H1 (cell line): ENCODE results near the gene PIK3R1. TPM values are rescaled to one million over a fixed set of nuclear protein-coding genes. Genes with fewer than 3 reads are reported as not detected.
A peak's percentile ranks its signal among the peaks of the same experiment; 100 is the strongest.

ENCODE experiments used
- CTCF ChIA-PET: fragments of 300-600 bp; sonication (Branson Sonifier 250); formaldehyde crosslinking; loops from one replicate; lab custom pipeline; 2021; ENCODE audit not compliant: partially characterized antibody; lab: Charles Lee
- POLR2A ChIA-PET: fragments of 300-600 bp; sonication (Branson Sonifier 250); formaldehyde crosslinking; loops from one replicate; lab custom pipeline; 2021; ENCODE audit warnings: inconsistent platforms; ENCODE audit not compliant: partially characterized antibody; lab: Charles Lee
- DNase-seq, 2 experiments: peaks; one replicate each; pipeline versions ENCODE4 v3.0.0 to v3.0.0-alpha.2; 2010 to 2022; ENCODE audit warnings: low spot score in 2 of 2, low read depth in 1 of 2, mixed read lengths in 1 of 2
- FAIRE-seq: peaks from 2 replicates; lab custom pipeline; 2011; peaks lifted over from hg19 to GRCh38; lab: Jason Lieb, UNC
- H2AFZ ChIP-seq: 2 replicates; pipeline ENCODE4 v1.8.1; 2012; ENCODE audit warnings: low read length, inconsistent platforms
- H2AK5ac ChIP-seq: 2 replicates; pipeline ENCODE4 v1.6.1; 2013; ENCODE audit warnings: low read depth, low read length
- H2BK120ac ChIP-seq: replicated peaks from 2 replicates; pipeline ENCODE3; 2013; ENCODE audit warnings: low read depth, low read length, inconsistent platforms
- H2BK12ac ChIP-seq: 2 replicates; pipeline ENCODE4 v1.6.1; 2013; ENCODE audit warnings: low read depth, low read length
- H2BK15ac ChIP-seq: 2 replicates; pipeline ENCODE4 v1.6.1; 2013; ENCODE audit warnings: low read length
- H2BK20ac ChIP-seq: 2 replicates; pipeline ENCODE4 v1.6.1; 2013; ENCODE audit warnings: low read length
- H2BK5ac ChIP-seq: 2 replicates; pipeline ENCODE4 v1.6.1; 2013; ENCODE audit warnings: low read depth, low read length
- H3K14ac ChIP-seq: 2 replicates; pipeline ENCODE4 v1.6.1; 2013; ENCODE audit warnings: inconsistent platforms; ENCODE audit not compliant: insufficient read length
- H3K18ac ChIP-seq: 2 replicates; pipeline ENCODE4 v1.6.1; 2013; ENCODE audit warnings: low read length; ENCODE audit errors: extremely low read depth
- H3K23ac ChIP-seq: 2 replicates; pipeline ENCODE4 v1.6.1; 2013; ENCODE audit warnings: inconsistent platforms; ENCODE audit not compliant: insufficient read length
- H3K23me2 ChIP-seq: 2 replicates; pipeline ENCODE4 v1.6.1; 2013; ENCODE audit warnings: low read depth, low read length
- H3K27ac ChIP-seq: 2 replicates; pipeline ENCODE4 v1.6.1; 2011; ENCODE audit warnings: low read depth, low read length, inconsistent platforms
- H3K27me3 ChIP-seq, 4 experiments: replicated peaks in 1 of 4; 1 replicate in 1 of 4; 2 replicates in 3 of 4; pipeline versions ENCODE4 v1.6.1 to v1.8.1; 2011 to 2013; ENCODE audit warnings: low read length in 3 of 4, mild to moderate bottlenecking in 3 of 4, inconsistent platforms in 2 of 4, mixed read lengths in 2 of 4, moderate library complexity in 1 of 4; ENCODE audit not compliant: control insufficient read depth in 3 of 4, insufficient read depth in 3 of 4; ENCODE audit errors: extremely low read depth in 1 of 4
- H3K36me3 ChIP-seq, 4 experiments: 2 replicates each; pipeline versions ENCODE4 v1.6.1 to v1.8.1; 2011 to 2013; ENCODE audit warnings: mild to moderate bottlenecking in 4 of 4, low read length in 3 of 4, moderate library complexity in 2 of 4, control low read depth in 1 of 4, inconsistent platforms in 1 of 4; ENCODE audit not compliant: insufficient read depth in 4 of 4, control insufficient read depth in 2 of 4
- H3K4ac ChIP-seq: replicated peaks from 2 replicates; pipeline ENCODE3; 2013; ENCODE audit warnings: low read length, low read depth, mixed read lengths, inconsistent platforms; ENCODE audit not compliant: insufficient read length
- H3K4me1 ChIP-seq, 4 experiments: replicated peaks in 1 of 4; 1 replicate in 1 of 4; 2 replicates in 3 of 4; pipeline versions ENCODE4 v1.6.1 to v1.8.1; 2011 to 2013; ENCODE audit warnings: low read length in 3 of 4, inconsistent platforms in 2 of 4, mixed read lengths in 1 of 4; ENCODE audit not compliant: insufficient read depth in 4 of 4, control insufficient read depth in 3 of 4
- H3K4me2 ChIP-seq, 2 experiments: 2 replicates each; pipeline versions ENCODE4 v1.6.1 to v1.8.1; 2011 to 2013; ENCODE audit warnings: low read depth in 2 of 2, low read length in 2 of 2, control low read depth in 1 of 2, inconsistent platforms in 1 of 2, mild to moderate bottlenecking in 1 of 2; ENCODE audit not compliant: insufficient read depth in 1 of 2
- H3K4me3 ChIP-seq, 4 experiments: fragments of 200-600, 300-600 bp in 1 of 4; sonication (generic), shearing (Covaris generic), sonication (Bioruptor Twin) in 1 of 4; 2 replicates each; pipeline versions ENCODE4 v1.5.1 to v1.8.1; 2011 to 2016; ENCODE audit warnings: low read length in 4 of 4, low read depth in 3 of 4, control low read depth in 2 of 4, inconsistent platforms in 2 of 4, mild to moderate bottlenecking in 2 of 4, mixed read lengths in 1 of 4, moderate library complexity in 1 of 4; ENCODE audit not compliant: insufficient read depth in 2 of 4; ENCODE audit errors: extremely low read depth in 1 of 4
- H3K56ac ChIP-seq: replicated peaks from 2 replicates; pipeline ENCODE3; 2013; ENCODE audit warnings: low read depth, mild to moderate bottlenecking, mixed read lengths, low read length, inconsistent platforms; ENCODE audit not compliant: insufficient read length
- H3K79me1 ChIP-seq: 2 replicates; pipeline ENCODE4 v1.6.1; 2013; ENCODE audit warnings: low read depth, low read length, control low read depth
- H3K79me2 ChIP-seq, 2 experiments: 2 replicates each; pipeline versions ENCODE4 v1.6.1 to v1.8.1; 2012 to 2013; ENCODE audit warnings: low read length in 2 of 2, mild to moderate bottlenecking in 2 of 2, inconsistent platforms in 1 of 2; ENCODE audit not compliant: insufficient read depth in 2 of 2, control insufficient read depth in 1 of 2
- H3K9ac ChIP-seq, 4 experiments: replicated peaks in 1 of 4; 1 replicate in 1 of 4; 2 replicates in 3 of 4; pipeline versions ENCODE4 v1.6.1 to v1.8.1; 2011 to 2013; ENCODE audit warnings: low read depth in 3 of 4, low read length in 3 of 4, control low read depth in 2 of 4, mild to moderate bottlenecking in 2 of 4, moderate library complexity in 2 of 4, inconsistent platforms in 1 of 4; ENCODE audit errors: extremely low read depth in 1 of 4
- H3K9me3 ChIP-seq, 2 experiments: 2 replicates each; pipeline versions ENCODE4 v1.6.1 to v1.8.1; 2012 to 2013; ENCODE audit warnings: mild to moderate bottlenecking in 2 of 2, moderate library complexity in 2 of 2, control low read depth in 1 of 2, inconsistent platforms in 1 of 2, low read depth in 1 of 2, low read length in 1 of 2, mixed read lengths in 1 of 2; ENCODE audit not compliant: insufficient read depth in 2 of 2
- H4K20me1 ChIP-seq, 2 experiments: replicated peaks in 1 of 2; 2 replicates each; pipeline versions ENCODE3 to v1.8.1; 2011 to 2013; ENCODE audit warnings: inconsistent platforms in 2 of 2, low read length in 2 of 2, mild to moderate bottlenecking in 1 of 2; ENCODE audit not compliant: insufficient read depth in 2 of 2, control insufficient read depth in 1 of 2
- H4K5ac ChIP-seq: 2 replicates; pipeline ENCODE4 v1.6.1; 2013; ENCODE audit warnings: low read length, low read depth, mixed read lengths, inconsistent platforms; ENCODE audit not compliant: insufficient read length
- H4K8ac ChIP-seq: 2 replicates; pipeline ENCODE4 v1.8.0; 2013; ENCODE audit warnings: mild to moderate bottlenecking, moderate library complexity, low read length, inconsistent platforms; ENCODE audit not compliant: insufficient read depth; ENCODE audit errors: extremely low read depth
- H4K91ac ChIP-seq: replicated peaks from 2 replicates; pipeline ENCODE3; 2013; ENCODE audit warnings: low read length, mixed read lengths, inconsistent platforms; ENCODE audit not compliant: insufficient read length
- POLR2AphosphoS5 ChIP-seq: IDR thresholded peaks from 2 replicates; pipeline ENCODE4 v1.6.1; 2011; ENCODE audit warnings: low read depth, low read length
- SRF ChIP-seq: IDR thresholded peaks from 2 replicates; pipeline ENCODE4 v1.6.1; 2011; ENCODE audit warnings: mild to moderate bottlenecking, low read depth, low read length, moderate library complexity
- WGBS, 2 experiments: shearing (Covaris generic) in 1 of 2; methylation state at CpG; one replicate each; pipeline versions ENCODE4 v1.1.6 to v1.1.7; 2013 to 2015; ENCODE audit warnings: low lambda C conversion rate in 2 of 2, mixed read lengths in 2 of 2, inconsistent platforms in 1 of 2, low coverage in 1 of 2, missing lambda C conversion rate in 1 of 2; ENCODE audit not compliant: insufficient replicate concordance in 2 of 2, insufficient coverage in 1 of 2, insufficient read length in 1 of 2; ENCODE audit errors: extremely low coverage in 1 of 2, missing lambda C conversion rate in 1 of 2; 5-methylcytosine and 5-hydroxymethylcytosine counted together
- polyA plus RNA-seq, 7 experiments: library from polyadenylated mRNA; depleted of rRNA in 3 of 7; stranded (reverse) in 5 of 7; unstranded in 2 of 7; fragments of >200 nt in 5 of 7; fragments of 200-250 nt in 2 of 7; gene quantifications; 1 replicate in 5 of 7; 2 replicates in 1 of 7; 4 replicates in 1 of 7; pipeline versions ENCODE4 v1.2.1 to v1.2.3, GENCODE V29; 2011 to 2013; ENCODE audit warnings: missing spikeins in 2 of 7, mixed read lengths in 2 of 7
- total RNA-seq: library from RNA; stranded (reverse); fragmentation: NEBNext Ultra II Directional; extraction: Animal tissue kit (Norgen Biotek cat#: 25700); gene quantifications from 2 replicates; pipeline ENCODE4 v1.2.1, GENCODE V29; 2021

Gene PIK3R1
- total and polyA plus RNA-seq, 2 of the 8 experiments (the other 6 are each of a cell fraction or from before 2014, with no cell fraction given), result 2.3 to 13.7 TPM

DNA sequence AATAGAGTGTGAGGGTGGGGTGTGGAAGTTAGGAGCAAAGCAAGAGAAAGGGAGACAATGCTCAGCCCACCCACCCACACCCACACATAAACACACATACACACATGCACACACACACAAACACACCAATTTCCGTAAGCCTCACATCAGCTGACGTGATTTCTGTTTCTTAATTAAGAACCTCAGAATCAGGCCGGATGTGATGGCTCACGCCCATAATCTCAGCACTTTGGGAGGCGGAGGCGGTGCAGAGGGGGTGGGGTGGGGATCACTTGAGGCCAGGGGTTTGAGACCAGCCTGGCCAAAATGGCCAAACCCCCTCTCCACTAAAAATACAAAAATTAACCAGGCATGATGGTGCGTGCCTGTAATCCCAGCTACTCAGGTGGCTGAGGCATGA is 26.4 kb upstream of the PIK3R1 start:
- H2BK12ac ChIP-seq, result 0 out of 2 replicates have a peak overlapping the region, but pooled peaks have one; percentile 52
- no peaks in the 10 kb centered on the region for H3K79me2 ChIP-seq
- no peaks in the 10 kb centered on the region for H3K79me1 ChIP-seq
- no peak overlapping the region for H4K91ac ChIP-seq
- no peak overlapping the region for H2BK5ac ChIP-seq
- no peak for DNase-seq
- H2AK5ac ChIP-seq, result no peak overlapping the region; the same call in 1 of the 2 replicates
- peak overlapping the region; percentile 21 for H2BK120ac ChIP-seq
- peaks cover 0 to 21% (median 14%) of the 10 kb centered on the region in 4 experiments; a peak in 4 of 7 replicates for H3K4me1 ChIP-seq
- TF ChIP-seq SRF, result no peak
- no peak for TF ChIP-seq POLR2AphosphoS5
- H3K56ac ChIP-seq, result no peak overlapping the region
- FAIRE-seq, result no peak
- H3K4ac ChIP-seq, result no peak overlapping the region
- H3K27me3 ChIP-seq, result no peaks in the 10 kb centered on the region
- POLR2A ChIA-PET, result no interaction called here
- no peaks in the 10 kb centered on the region for H3K36me3 ChIP-seq
- H2AFZ ChIP-seq, result no peak overlapping the region
- no peak overlapping the region for H2BK15ac ChIP-seq
- peak overlapping the region; percentile 20; the same call in 1 of the 2 replicates for H3K18ac ChIP-seq
- H4K20me1 ChIP-seq, result no peaks in the 10 kb centered on the region
- H3K9ac ChIP-seq, result no peak overlapping the region
- H4K8ac ChIP-seq, result no peak overlapping the region
- no peak overlapping the region for H3K27ac ChIP-seq
- WGBS, 2 experiments, result 91% methylated on average over 7 of the region's 7 CpGs; no CpG with 5 or more reads in 1 of the 2 experiments
- no peaks in the 10 kb centered on the region for H3K23me2 ChIP-seq
- H3K4me3 ChIP-seq, result no peak overlapping the region
- no peak overlapping the region for H2BK20ac ChIP-seq
- no peak overlapping the region for H3K14ac ChIP-seq
- no peak overlapping the region for H4K5ac ChIP-seq
- peaks cover 0 to 5% of the 10 kb centered on the region in 2 experiments; a peak in 1 of 4 replicates for H3K9me3 ChIP-seq
- no peak overlapping the region for H3K23ac ChIP-seq
- CTCF ChIA-PET, result no interaction called here
- H3K4me2 ChIP-seq, result no peak overlapping the region; a peak in 1 of 4 replicates
